Measurements from ENCODE around the gene WASF2. TPM values are rescaled to one million over a fixed set of nuclear protein-coding genes. Genes with fewer than 3 reads are reported as not detected.
A peak's percentile ranks its signal among the peaks of the same experiment; 100 is the strongest.

The WASF2 gene
- total RNA-seq, 1 experiment from 2014 or later = 19.2 TPM

DNA sequence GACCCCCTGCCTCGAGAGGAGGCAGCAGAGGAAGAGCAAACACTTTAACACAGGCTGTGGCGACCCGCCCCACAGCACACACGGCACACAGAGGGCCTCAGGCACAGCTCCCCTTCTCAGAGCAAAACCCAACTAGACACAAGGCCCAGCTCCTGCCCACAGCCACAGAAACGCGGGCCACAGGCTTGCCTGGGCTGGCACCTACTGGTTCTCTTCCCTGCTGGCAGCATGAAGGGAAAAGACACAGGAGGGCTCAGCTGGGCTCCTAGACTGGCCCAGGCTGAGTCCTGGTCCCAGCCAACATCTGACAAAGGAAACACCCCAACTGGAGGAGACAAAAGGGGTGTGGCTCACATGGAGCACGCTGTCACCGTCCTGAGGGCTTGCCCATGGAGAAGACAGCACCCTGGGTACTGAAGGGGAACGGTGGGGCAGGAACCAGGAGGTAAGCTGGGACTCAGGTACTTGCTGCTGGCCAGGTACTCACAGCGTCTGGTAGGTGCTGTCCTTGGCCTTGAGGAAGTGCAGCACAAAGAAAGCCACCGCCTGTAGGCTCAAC lies 110.3 kb downstream of the WASF2 start:
- Histone ChIP-seq H3K4me3 (no peak overlapping the region), H3K9me3 (replicated peaks) (no peaks in the 10 kb centered on the region), H3K27ac (no peak overlapping the region), H3K4me1 (replicated peaks) (no peaks in the 10 kb centered on the region), H3K27me3 (replicated peaks) (no peaks in the 10 kb centered on the region), H3K36me3 (no peaks in the 10 kb centered on the region)
- DNase-seq (ENCODE audit: low read depth in 1 of 2, low spot score in 2 of 2) = no peak

- Histone ChIP-seq H3K27me3 (replicated peaks) (no peaks in the 10 kb centered on the region), H3K4me1 (replicated peaks) (no peaks in the 10 kb centered on the region), H3K9me3 (replicated peaks) (no peaks in the 10 kb centered on the region), H3K4me3 (no peak overlapping the region), H3K36me3 (no peaks in the 10 kb centered on the region), H3K27ac (no peak overlapping the region)
- no peak for DNase-seq (ENCODE audit: low read depth in 1 of 2, low spot score in 2 of 2)
Measured at GRCh38 chr1:27377760-27378495, 112.0 kb downstream of the WASF2 start.

GRCh38 chr1:27374362-27375086 lies 115.4 kb downstream of the WASF2 start, which contains the start of gene FCN3:
Gene FCN3, minus strand, starts transcription at chr1:27374824. Its CDS starts 6 bp downstream, at chr1:27374818.
- H3K27me3 ChIP-seq (replicated peaks) = no peaks in the 10 kb centered on the region
- H3K4me3 ChIP-seq = no peak within 1 kb of the TSS
- no peaks in the 10 kb centered on the region for H3K36me3 ChIP-seq
- no peaks in the 10 kb centered on the region for H3K4me1 ChIP-seq (replicated peaks)
- H3K27ac ChIP-seq = no peak within 1 kb of the TSS
- no peaks in the 10 kb centered on the region for H3K9me3 ChIP-seq (replicated peaks)
- DNase-seq (ENCODE audit: low read depth in 1 of 2, low spot score in 2 of 2) = no peak

GRCh38 chr1:27372808-27373690 lies 116.9 kb downstream of the WASF2 start:
- H3K27ac ChIP-seq = no peak overlapping the region
- no peak overlapping the region for H3K4me3 ChIP-seq
- H3K9me3 ChIP-seq (replicated peaks) = no peaks in the 10 kb centered on the region

GRCh38 chr1:27372022-27372807 lies 117.8 kb downstream of the WASF2 start:
- no peaks in the 10 kb centered on the region for H3K9me3 ChIP-seq (replicated peaks)
- H3K27ac ChIP-seq = no peak overlapping the region
- no peak for DNase-seq (ENCODE audit: low read depth in 1 of 2, low spot score in 2 of 2)
- no peak overlapping the region for H3K4me3 ChIP-seq
- no peaks in the 10 kb centered on the region for H3K36me3 ChIP-seq
- peaks cover 3% of the 10 kb centered on the region for H3K4me1 ChIP-seq (replicated peaks)
- H3K27me3 ChIP-seq (replicated peaks) = no peaks in the 10 kb centered on the region

More at GRCh38 chr1:27372808-27373690, 116.9 kb downstream of the WASF2 start:
- Histone ChIP-seq H3K36me3 (no peaks in the 10 kb centered on the region), H3K27me3 (replicated peaks) (no peaks in the 10 kb centered on the region), H3K4me1 (replicated peaks) (no peaks in the 10 kb centered on the region)
- DNase-seq (ENCODE audit: low read depth in 1 of 2, low spot score in 2 of 2) = no peak

- Histone ChIP-seq H3K4me3 (no peak overlapping the region), H3K36me3 (peaks cover 8% of the 10 kb centered on the region), H3K27me3 (replicated peaks) (no peaks in the 10 kb centered on the region), H3K27ac (no peak overlapping the region), H3K9me3 (replicated peaks) (no peaks in the 10 kb centered on the region), H3K4me1 (replicated peaks) (peaks cover 17% of the 10 kb centered on the region)
- DNase-seq (ENCODE audit: low read depth in 1 of 2, low spot score in 2 of 2) = no peak
Measured at GRCh38 chr1:27368869-27369582, 120.9 kb downstream of the WASF2 start.

DNA sequence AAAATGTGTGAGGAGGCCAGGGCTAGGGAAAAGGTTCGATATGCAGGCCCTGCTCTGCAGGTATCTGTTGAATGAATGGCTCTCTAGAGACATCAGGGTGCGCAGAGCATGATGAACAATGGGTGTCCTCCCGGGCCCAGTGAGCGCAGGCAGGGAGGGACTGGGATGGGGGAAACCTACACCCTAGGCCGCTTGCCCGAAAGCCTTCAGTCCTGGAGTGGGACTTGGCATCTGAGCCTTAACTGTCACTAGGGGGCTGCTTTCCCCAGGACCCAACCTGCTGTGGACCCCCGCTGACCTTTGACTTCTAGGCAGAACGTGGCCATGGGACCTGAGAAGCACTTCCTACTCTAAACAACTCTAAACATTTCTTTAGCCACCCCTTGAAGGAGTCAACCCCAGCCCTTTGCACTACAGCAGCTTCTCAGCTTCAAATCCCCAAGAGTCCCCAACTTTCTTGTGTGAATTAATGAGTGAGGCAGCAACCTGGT lies 122.8 kb downstream of the WASF2 start:
- no peak for DNase-seq (ENCODE audit: low read depth in 1 of 2, low spot score in 2 of 2)
- Histone ChIP-seq H3K4me3 (peak overlapping the region; percentile 70), H3K36me3 (peaks cover 23% of the 10 kb centered on the region), H3K27me3 (replicated peaks) (no peaks in the 10 kb centered on the region), H3K27ac (peak overlapping the region; percentile 82; the same call in 1 of the 2 replicates), H3K9me3 (replicated peaks) (no peaks in the 10 kb centered on the region), H3K4me1 (replicated peaks) (peaks cover 17% of the 10 kb centered on the region)

- H3K4me1 ChIP-seq (replicated peaks) = peaks cover 17% of the 10 kb centered on the region
- H3K27me3 ChIP-seq (replicated peaks) = no peaks in the 10 kb centered on the region
- DNase-seq (ENCODE audit: low read depth in 1 of 2, low spot score in 2 of 2) = peak; percentile 76 to 86
- H3K36me3 ChIP-seq = peaks cover 29% of the 10 kb centered on the region
- peak within 1 kb of the TSS; percentile 70 for H3K4me3 ChIP-seq
- H3K9me3 ChIP-seq (replicated peaks) = no peaks in the 10 kb centered on the region
- peak within 1 kb of the TSS; percentile 82 for H3K27ac ChIP-seq
Measured at GRCh38 chr1:27366411-27367159, 123.4 kb downstream of the WASF2 start, which contains the start of gene MAP3K6. Gene MAP3K6, minus strand, starts transcription at chr1:27366961. Its CDS starts 364 bp downstream, at chr1:27366597.

DNA sequence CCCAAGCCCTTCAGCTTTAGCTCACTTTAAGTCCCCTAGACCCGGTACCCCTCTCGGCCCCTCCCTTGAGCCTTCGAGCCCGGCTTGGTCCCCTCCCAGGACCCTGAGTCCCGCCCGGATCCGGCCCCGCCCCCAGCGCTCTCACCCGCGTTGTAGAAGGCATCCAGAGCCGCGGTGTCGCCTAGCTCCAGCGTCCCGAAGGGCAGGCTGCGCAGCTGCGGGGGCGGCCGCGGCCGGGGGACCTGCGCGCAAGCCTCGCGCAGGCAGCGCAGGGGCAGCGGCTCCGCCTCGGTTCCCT lies 123.9 kb downstream of the WASF2 start:
- peak overlapping the region; percentile 59 for H3K27ac ChIP-seq
- DNase-seq (ENCODE audit: low read depth in 1 of 2, low spot score in 2 of 2) = peak; percentile 89 to 91

GRCh38 chr1:27365372-27366112 lies 124.4 kb downstream of the WASF2 start:
- Histone ChIP-seq H3K9me3 (replicated peaks) (no peaks in the 10 kb centered on the region), H3K36me3 (peaks cover 38% of the 10 kb centered on the region), H3K27me3 (replicated peaks) (no peaks in the 10 kb centered on the region), H3K4me1 (replicated peaks) (peaks cover 17% of the 10 kb centered on the region), H3K4me3 (peak overlapping the region; percentile 70), H3K27ac (peak overlapping the region; percentile 59)
- DNase-seq (ENCODE audit: low read depth in 1 of 2, low spot score in 2 of 2) = peak; percentile 91 to 95

More for the DNA sequence above, 123.9 kb downstream of the WASF2 start:
- Histone ChIP-seq H3K27me3 (replicated peaks) (no peaks in the 10 kb centered on the region), H3K4me3 (peak overlapping the region; percentile 70), H3K4me1 (replicated peaks) (peaks cover 17% of the 10 kb centered on the region), H3K9me3 (replicated peaks) (no peaks in the 10 kb centered on the region), H3K36me3 (peaks cover 32% of the 10 kb centered on the region)

- DNase-seq (ENCODE audit: low read depth in 1 of 2, low spot score in 2 of 2) = no peak
- Histone ChIP-seq H3K9me3 (replicated peaks) (no peaks in the 10 kb centered on the region), H3K4me3 (peak overlapping the region; percentile 70), H3K27me3 (replicated peaks) (no peaks in the 10 kb centered on the region), H3K36me3 (peaks cover 40% of the 10 kb centered on the region), H3K27ac (no peak overlapping the region; the same call in 1 of the 2 replicates), H3K4me1 (replicated peaks) (peaks cover 17% of the 10 kb centered on the region)
Measured at GRCh38 chr1:27364696-27365371, 125.1 kb downstream of the WASF2 start.

Measured in SJSA1 (cell line).